ENCODE data around the gene MALRD1.

The MALRD1 gene

GRCh38 chr10:19683356-19683755 lies 634.8 kb downstream of the MALRD1 start:
- TF ChIP-seq CTCF (IDR thresholded peaks at IDR 0.05; ENCODE audit: extremely low read depth, missing control alignments), result no peak

GRCh38 chr10:19683960-19684359 lies 635.4 kb downstream of the MALRD1 start:
- no peak for DNase-seq (ENCODE audit: low spot score)
- no peak for TF ChIP-seq CTCF (IDR thresholded peaks at IDR 0.05; ENCODE audit: extremely low read depth, missing control alignments)

More at GRCh38 chr10:19683356-19683755, 634.8 kb downstream of the MALRD1 start:
- no peak for DNase-seq (ENCODE audit: low spot score)

GRCh38 chr10:19688344-19688743 lies 639.7 kb downstream of the MALRD1 start:
- TF ChIP-seq CTCF (IDR thresholded peaks at IDR 0.05; ENCODE audit: extremely low read depth, missing control alignments), result no peak
- no peak for DNase-seq (ENCODE audit: low spot score)

GRCh38 chr10:19689231-19689630 lies 640.6 kb downstream of the MALRD1 start:
- no peak for DNase-seq (ENCODE audit: low spot score)
- TF ChIP-seq CTCF (IDR thresholded peaks at IDR 0.05; ENCODE audit: extremely low read depth, missing control alignments), result no peak

GRCh38 chr10:19699299-19699698 lies 650.7 kb downstream of the MALRD1 start:
- DNase-seq (ENCODE audit: low spot score), result no peak
- no peak for TF ChIP-seq CTCF (IDR thresholded peaks at IDR 0.05; ENCODE audit: extremely low read depth, missing control alignments)

GRCh38 chr10:19701427-19702052 lies 652.9 kb downstream of the MALRD1 start:
- no peak for TF ChIP-seq CTCF (IDR thresholded peaks at IDR 0.05; ENCODE audit: extremely low read depth, missing control alignments)
- no peak for DNase-seq (ENCODE audit: low spot score)

GRCh38 chr10:19702215-19702614 lies 653.6 kb downstream of the MALRD1 start:
- DNase-seq (ENCODE audit: low spot score), result no peak
- no peak for TF ChIP-seq CTCF (IDR thresholded peaks at IDR 0.05; ENCODE audit: extremely low read depth, missing control alignments)
